Activated CD8-positive, alpha-beta memory T cell treated with anti-CD3 and anti-CD28 coated beads for 36 hours (primary cell): ENCODE data around the gene RPS6KA2. TPM values are rescaled to one million over a fixed set of nuclear protein-coding genes. Genes with fewer than 3 reads are reported as not detected.
"Not testable (repeated sequence)": the region's sequence is repeated elsewhere in the genome, so short reads cannot be mapped to it uniquely, and the experiment has no call there.

ENCODE experiments used
- CTCF ChIA-PET: fragments of 350-600 bp; sonication (Branson Sonifier 250); formaldehyde crosslinking; loops from one replicate; lab custom pipeline; 2021; ENCODE audit warnings: antibody characterized with exemption; lab: Charles Lee
- POLR2A ChIA-PET: fragments of 350-600 bp; sonication (Branson Sonifier 250); formaldehyde crosslinking; loops from one replicate; lab custom pipeline; 2021; ENCODE audit warnings: antibody characterized with exemption; lab: Charles Lee
- total RNA-seq, 2 experiments: library from RNA; stranded (reverse); gene quantifications; one replicate each; pipeline ENCODE4 v1.2.3, GENCODE V29; 2021

RPS6KA2 gene
- total RNA-seq, 2 experiments from 2014 or later = 7.0 to 8.3 TPM

GRCh38 chr6:166412156-166412910 lies 214.7 kb downstream of the RPS6KA2 start:
- CTCF ChIA-PET = interaction anchor here (1.3 to 3.4 kb wide), 2 partner anchors 11 to 31 kb away, joined by 4 to 11 read pairs; no protein-coding TSS in a partner anchor
- POLR2A ChIA-PET = no interaction called here

GRCh38 chr6:166411721-166412151 lies 215.3 kb downstream of the RPS6KA2 start:
- ChIA-PET POLR2A (no interaction called here), CTCF (interaction anchor here (1.3 to 3.4 kb wide), 2 partner anchors 11 to 30 kb away, joined by 4 to 11 read pairs; no protein-coding TSS in a partner anchor)

GRCh38 chr6:166411271-166411670 lies 215.8 kb downstream of the RPS6KA2 start:
- POLR2A ChIA-PET = no interaction called here

DNA sequence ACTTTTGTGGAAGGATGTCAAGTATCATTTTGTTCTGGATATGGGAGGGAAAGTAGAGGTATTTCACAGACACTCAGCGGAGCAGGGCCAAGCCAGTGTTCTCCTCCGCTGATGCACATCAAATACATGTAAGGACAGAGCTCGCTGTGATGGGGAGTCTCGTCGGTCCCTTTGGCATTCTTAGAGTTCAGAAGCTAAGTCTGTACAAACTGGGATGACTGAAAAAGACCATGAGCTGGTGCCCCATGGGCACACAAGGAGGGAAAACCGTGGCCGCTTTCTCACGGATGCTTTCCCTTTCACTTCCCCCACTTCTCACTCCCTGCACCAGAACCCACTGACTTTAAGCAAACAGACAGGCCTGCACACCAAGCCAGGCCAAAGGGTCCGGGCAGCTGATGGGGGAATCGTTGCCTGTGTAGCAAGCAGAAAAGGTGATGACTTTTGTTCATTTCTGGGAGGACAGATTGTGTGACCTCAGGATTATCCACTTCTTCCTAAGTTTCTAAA lies 216.6 kb downstream of the RPS6KA2 start:
- CTCF ChIA-PET = interaction anchor here (1.3 to 3.4 kb wide), 2 partner anchors 9 to 30 kb away, joined by 4 to 11 read pairs; no protein-coding TSS in a partner anchor
- POLR2A ChIA-PET = no interaction called here

More at GRCh38 chr6:166411271-166411670, 215.8 kb downstream of the RPS6KA2 start:
- CTCF ChIA-PET = interaction anchor here (1.3 to 3.4 kb wide), 2 partner anchors 10 to 30 kb away, joined by 4 to 11 read pairs; no protein-coding TSS in a partner anchor

GRCh38 chr6:166408936-166409755 lies 217.9 kb downstream of the RPS6KA2 start:
- ChIA-PET POLR2A (no interaction called here), CTCF (interaction anchor here (1.3 to 3.4 kb wide), 2 partner anchors 8 to 28 kb away, joined by 4 to 11 read pairs; no protein-coding TSS in a partner anchor)

GRCh38 chr6:166406197-166406596 lies 220.9 kb downstream of the RPS6KA2 start:
- CTCF ChIA-PET = no interaction called here
- POLR2A ChIA-PET = no interaction called here

GRCh38 chr6:166405386-166405785 lies 221.7 kb downstream of the RPS6KA2 start:
- CTCF ChIA-PET = no interaction called here
- POLR2A ChIA-PET = no interaction called here

- ChIA-PET CTCF (no interaction called here), POLR2A (no interaction called here)
Observed at GRCh38 chr6:166402582-166403277, 224.3 kb downstream of the RPS6KA2 start.

- CTCF ChIA-PET = interaction anchor here (0.6 to 4.6 kb wide), 13 partner anchors 10 to 124 kb away, joined by 3 to 35 read pairs (median 4); no protein-coding TSS in a partner anchor
- POLR2A ChIA-PET = not testable (repeated sequence)
Observed at GRCh38 chr6:166400649-166401250, 226.3 kb downstream of the RPS6KA2 start.

DNA sequence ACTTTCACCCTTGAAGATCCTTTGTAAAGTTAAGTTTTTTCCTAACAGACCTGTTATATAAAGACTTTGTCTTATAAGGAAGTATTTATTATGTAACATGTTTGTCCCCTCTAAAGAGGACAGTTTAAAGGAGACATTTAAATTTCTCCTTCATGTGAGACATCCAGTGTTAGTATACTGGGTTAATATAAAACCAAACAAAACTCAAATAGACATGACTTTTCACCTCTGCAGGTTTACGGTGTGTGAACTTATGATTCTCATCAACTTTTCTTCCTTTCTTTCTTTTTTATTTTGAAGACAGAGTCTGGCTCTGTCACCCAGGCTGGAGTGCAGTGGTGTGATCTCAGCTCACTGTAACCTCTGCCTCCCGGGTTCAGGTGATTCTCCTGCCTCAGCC lies 226.9 kb downstream of the RPS6KA2 start:
- POLR2A ChIA-PET = no interaction called here
- CTCF ChIA-PET = interaction anchor here (1.0 to 4.6 kb wide), 14 partner anchors 11 to 124 kb away, joined by 3 to 35 read pairs (median 4); no protein-coding TSS in a partner anchor

- POLR2A ChIA-PET = no interaction called here
- CTCF ChIA-PET = interaction anchor here (1.0 to 4.6 kb wide), 7 partner anchors 10 to 122 kb away, joined by 3 to 35 read pairs (median 4); no protein-coding TSS in a partner anchor
Observed at GRCh38 chr6:166398348-166398747, 228.7 kb downstream of the RPS6KA2 start.

DNA sequence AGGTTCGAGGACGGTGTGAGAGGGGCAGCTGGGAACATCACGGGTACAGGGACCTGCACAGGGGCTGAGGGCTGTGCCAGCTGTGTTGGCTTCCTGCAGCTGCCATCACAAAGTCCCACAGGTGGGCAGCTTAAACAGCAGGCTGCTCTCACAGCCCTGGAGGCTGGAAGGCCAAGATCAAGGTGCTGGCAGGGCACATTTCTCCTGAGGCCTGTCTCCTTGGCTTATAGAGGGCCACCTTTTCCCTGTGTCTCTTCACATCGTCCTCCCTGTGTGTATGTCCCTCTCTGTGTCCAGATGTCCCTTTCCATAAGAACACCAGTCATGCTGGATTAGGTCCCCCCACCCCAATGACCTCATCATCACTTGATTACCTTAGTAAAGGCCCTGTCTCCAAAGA lies 229.2 kb downstream of the RPS6KA2 start:
- POLR2A ChIA-PET = no interaction called here
- CTCF ChIA-PET = interaction anchor here (1.0 to 4.6 kb wide), 5 partner anchors 16 to 121 kb away, joined by 3 to 35 read pairs (median 4); no protein-coding TSS in a partner anchor

DNA sequence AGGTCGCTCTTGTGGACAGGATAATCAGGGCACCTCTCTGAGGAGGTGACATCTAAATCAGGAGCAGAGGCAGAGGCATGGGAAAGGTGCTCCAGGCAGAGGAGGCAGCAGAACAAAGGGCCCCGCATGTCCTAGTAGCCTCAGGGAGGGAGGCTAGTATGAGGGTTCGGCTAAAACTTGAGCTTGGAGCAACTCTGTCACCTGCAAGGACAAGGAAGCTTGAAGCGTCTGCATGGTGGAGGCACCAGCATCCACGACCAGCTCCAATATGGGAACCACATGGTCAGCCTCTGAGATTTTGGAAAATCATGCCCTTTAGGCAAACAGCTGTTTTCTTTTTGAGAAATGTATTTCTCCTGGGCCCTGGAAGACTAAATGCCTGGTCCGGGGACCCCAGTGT lies 231.3 kb downstream of the RPS6KA2 start:
- ChIA-PET CTCF (no interaction called here), POLR2A (no interaction called here)

DNA sequence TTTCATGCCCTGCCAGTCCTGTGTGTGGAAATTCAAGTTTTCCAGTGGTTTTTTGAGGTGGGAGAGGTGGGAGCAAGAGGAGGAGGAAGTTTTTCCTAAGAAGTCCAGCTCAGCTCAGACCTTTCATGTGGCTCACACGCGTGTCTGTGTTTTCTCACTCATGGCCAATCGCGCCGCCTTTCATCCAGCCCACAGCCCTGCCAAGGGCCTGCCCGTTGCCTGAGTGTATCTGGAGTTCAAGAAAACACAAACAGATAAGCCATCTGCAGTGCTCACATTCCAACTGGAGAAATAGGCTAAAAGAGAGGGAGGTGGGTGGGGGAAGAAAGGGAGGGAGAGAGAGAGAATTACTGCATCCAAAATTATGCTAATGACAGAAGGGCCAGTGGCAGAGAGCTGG lies 231.7 kb downstream of the RPS6KA2 start:
- CTCF ChIA-PET = no interaction called here
- POLR2A ChIA-PET = no interaction called here

- ChIA-PET POLR2A (no interaction called here), CTCF (no interaction called here)
Observed at GRCh38 chr6:166394036-166394892, 232.8 kb downstream of the RPS6KA2 start.

GRCh38 chr6:166393535-166393823 lies 233.6 kb downstream of the RPS6KA2 start:
- CTCF ChIA-PET = interaction anchor here (1.7 kb wide), 1 partner anchor 12 kb away, joined by 5 read pairs; no protein-coding TSS in a partner anchor
- POLR2A ChIA-PET = no interaction called here

DNA sequence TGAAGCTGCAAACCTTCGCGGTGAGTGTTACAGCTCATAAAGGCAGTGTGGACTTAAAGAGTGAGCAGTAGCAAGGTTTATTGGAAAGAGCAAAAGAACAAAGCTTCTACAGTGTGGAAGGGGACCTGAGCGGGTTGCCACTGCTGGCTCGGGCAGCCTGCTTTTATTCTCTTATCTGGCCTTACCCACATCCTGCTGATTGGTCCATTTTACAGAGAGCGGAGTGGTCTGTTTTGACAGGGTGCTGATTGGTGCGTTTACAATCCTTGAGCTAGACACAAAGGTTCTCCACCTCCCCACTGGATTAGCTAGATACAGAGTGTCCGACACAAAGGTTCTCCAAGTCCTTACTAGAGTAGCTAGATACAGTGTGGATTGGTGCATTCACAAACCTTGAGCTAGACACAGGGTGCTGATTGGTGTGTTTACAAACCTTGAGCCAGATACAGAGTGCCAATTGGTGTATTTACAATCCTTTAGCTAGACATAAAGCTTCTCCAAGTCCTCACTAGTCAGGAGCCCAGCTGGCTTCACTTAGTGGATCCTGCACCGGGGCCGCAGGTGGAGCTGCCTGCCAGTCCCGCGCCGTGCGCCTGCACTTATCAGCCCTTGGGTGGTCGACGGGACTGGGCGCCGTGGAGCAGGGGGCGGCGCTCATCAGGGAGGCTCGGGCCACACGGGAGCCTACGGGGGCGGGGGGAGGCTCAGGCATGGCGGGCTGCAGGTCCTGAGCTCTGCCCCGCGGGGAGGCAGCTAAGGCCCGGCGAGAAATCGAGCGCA lies 234.1 kb downstream of the RPS6KA2 start:
- CTCF ChIA-PET = interaction anchor here (1.7 kb wide), 1 partner anchor 12 kb away, joined by 5 read pairs; no protein-coding TSS in a partner anchor
- POLR2A ChIA-PET = not testable (repeated sequence)
